ENCODE data around the gene FRK. TPM values are rescaled to one million over a fixed set of nuclear protein-coding genes. Genes with fewer than 3 reads are reported as not detected.

The FRK gene
- total and polyA plus RNA-seq, 7 donors = 0.10 to 4.2 (median 1.4) TPM

GRCh38 chr6:116066789-116067188 lies 6.1 kb upstream of the FRK start:
- H3K27me3 ChIP-seq (ENCODE audit: insufficient read depth in 3 of 3, low read length in 2 of 3) = no peaks in the 10 kb centered on the region
- H3K36me3 ChIP-seq (ENCODE audit: insufficient read depth in 1 of 2, low read depth in 1 of 2) = no peaks in the 10 kb centered on the region
- ATAC-seq = no peak
- no peaks in the 10 kb centered on the region for H3K4me1 ChIP-seq
- no peak for DNase-seq
- no peak overlapping the region for H3K27ac ChIP-seq
- no peaks in the 10 kb centered on the region for H3K9me3 ChIP-seq
- 47 to 77% (median 60%) methylated on average over 2 of the region's 2 CpGs for WGBS, 3 donors
- TF ChIP-seq CTCF (IDR thresholded peaks at IDR 0.05) = no peak
- H3K4me3 ChIP-seq = no peak overlapping the region
- intact Hi-C loops (cut with DNase I) = no loop called here

- H3K9me3 ChIP-seq = no peaks in the 10 kb centered on the region
- no peak overlapping the region for H3K4me3 ChIP-seq
- no peaks in the 10 kb centered on the region for H3K36me3 ChIP-seq (ENCODE audit: insufficient read depth in 1 of 2, low read depth in 1 of 2)
- DNase-seq (no peak), ATAC-seq (no peak)
- intact Hi-C loops (cut with DNase I) = loop anchor here in 1 of 2 donors (5.0 kb wide), 1 partner anchor 38 kb away; the partner anchor contains the start of gene NT5DC1
- H3K4me1 ChIP-seq = no peaks in the 10 kb centered on the region
- no peak for TF ChIP-seq CTCF (IDR thresholded peaks at IDR 0.05)
- H3K27me3 ChIP-seq (ENCODE audit: insufficient read depth in 3 of 3, low read length in 2 of 3) = no peaks in the 10 kb centered on the region
- H3K27ac ChIP-seq = no peak overlapping the region
These were observed 4.0 kb upstream of the FRK start for GRCh38 chr6:116064666-116065065.

DNA sequence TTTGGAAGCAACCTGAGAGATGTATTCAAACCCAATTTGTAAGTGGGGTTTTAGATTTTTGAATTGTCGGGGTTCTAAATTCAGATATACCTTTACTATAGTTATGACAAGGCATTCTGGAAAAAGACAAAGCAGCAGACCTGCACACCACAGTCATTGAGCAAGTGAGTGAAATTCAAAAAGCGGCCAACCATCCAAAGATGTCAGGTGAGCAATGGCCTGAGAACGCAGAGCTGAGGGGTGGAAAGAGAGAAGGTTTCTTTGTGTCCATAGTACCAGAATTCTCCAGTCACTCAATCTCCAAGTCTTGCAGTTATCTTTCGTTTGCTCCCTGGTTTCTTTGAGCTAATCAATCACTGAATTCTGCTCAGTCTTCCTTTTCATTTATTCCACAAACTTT lies 1.8 kb upstream of the FRK start:
- DNase-seq = no peak
- no peaks in the 10 kb centered on the region for H3K4me1 ChIP-seq
- no peak for TF ChIP-seq CTCF (IDR thresholded peaks at IDR 0.05)
- no peak overlapping the region for H3K27ac ChIP-seq
- no peaks in the 10 kb centered on the region for H3K27me3 ChIP-seq (ENCODE audit: insufficient read depth in 3 of 3, low read length in 2 of 3)
- no peaks in the 10 kb centered on the region for H3K9me3 ChIP-seq
- H3K36me3 ChIP-seq (ENCODE audit: insufficient read depth in 1 of 2, low read depth in 1 of 2) = no peaks in the 10 kb centered on the region
- no peak for ATAC-seq
- H3K4me3 ChIP-seq = no peak overlapping the region
- intact Hi-C loops (cut with DNase I) = loop anchor here in 1 of 2 donors (5.0 kb wide), 1 partner anchor 40 kb away; the partner anchor contains the start of gene NT5DC1
- WGBS, 3 donors = 92 to 99% (median 94%) methylated on average over 4 of the region's 4 CpGs

DNA sequence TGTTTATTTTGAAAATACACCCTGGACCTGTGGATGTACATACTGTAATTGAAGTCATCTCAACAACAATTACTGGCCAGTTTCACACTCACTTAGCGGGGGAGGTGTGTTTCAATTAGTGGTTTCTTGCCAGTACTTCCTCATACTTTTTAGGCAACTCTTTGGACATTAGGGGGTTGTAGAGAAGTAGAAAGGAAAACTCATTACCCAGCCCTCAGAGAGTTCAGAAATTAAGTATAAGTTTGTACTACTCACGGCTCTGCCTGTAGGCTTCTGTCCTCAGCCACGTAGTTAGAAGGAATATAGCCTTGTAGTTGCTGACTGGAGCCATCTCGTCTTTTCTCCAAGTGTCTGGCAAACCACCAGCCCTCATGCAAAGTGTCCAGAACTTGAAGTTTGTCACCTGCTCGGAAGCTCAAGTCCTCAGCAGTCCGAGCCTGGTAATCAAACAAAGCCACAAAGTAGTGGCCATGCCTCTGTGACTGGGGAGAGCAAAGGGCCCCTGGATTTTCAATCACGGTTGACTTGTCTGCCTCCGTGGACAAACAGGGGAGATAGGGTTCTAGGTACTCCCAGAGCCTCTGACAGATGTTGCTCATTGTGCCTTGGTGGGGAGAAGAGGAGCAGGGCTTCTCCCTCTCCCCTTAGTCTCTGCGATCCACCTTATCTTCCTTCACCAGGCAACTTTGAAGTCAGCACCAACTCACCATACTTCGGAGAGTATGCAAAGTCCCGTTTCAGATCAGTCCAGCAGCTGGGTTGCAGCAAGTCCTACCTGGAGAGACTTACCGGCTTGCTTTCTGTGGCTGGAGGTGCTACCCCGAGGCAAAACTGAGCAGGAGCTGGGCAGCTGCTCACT lies 749 bp downstream of the FRK start:
- WGBS, 3 donors = 24 to 70% (median 38%) methylated on average over 13 of the region's 13 CpGs
- Histone ChIP-seq H3K9me3 (no peaks in the 10 kb centered on the region), H3K27ac (peak overlapping the region; percentile 85), H3K4me3 (peak overlapping the region; percentile 68), H3K27me3 (ENCODE audit: insufficient read depth in 3 of 3, low read length in 2 of 3) (no peaks in the 10 kb centered on the region), H3K4me1 (peaks cover 3% of the 10 kb centered on the region), H3K36me3 (ENCODE audit: insufficient read depth in 1 of 2, low read depth in 1 of 2) (no peaks in the 10 kb centered on the region)
- DNase-seq (no peak), ATAC-seq (peak; percentile 46 to 56 (median 47))
- intact Hi-C loops (cut with DNase I) = loop anchor here in 1 of 2 donors (5.0 kb wide), 1 partner anchor 42 kb away; the partner anchor contains the start of gene NT5DC1
- TF ChIP-seq CTCF (IDR thresholded peaks at IDR 0.05) = no peak

Data from psoas muscle (tissue), 8 donors.